Myocyte (in vitro differentiated cells): ENCODE measurements around the gene YDJC. TPM values are rescaled to one million over a fixed set of nuclear protein-coding genes. Genes with fewer than 3 reads are reported as not detected.
"Not testable (repeated sequence)": the region's sequence is repeated elsewhere in the genome, so short reads cannot be mapped to it uniquely, and the experiment has no call there.

ENCODE experiments used
- DNase-seq: peaks from one replicate; pipeline ENCODE4 v3.0.0-alpha.2; 2012; ENCODE audit warnings: low read depth
- total RNA-seq: library from RNA; depleted of rRNA; stranded (reverse); fragments of >200 nt; gene quantifications from 2 replicates; pipeline ENCODE4 v1.2.3, GENCODE V29; 2014

YDJC gene
- total RNA-seq, 1 donor from 2014 or later, result 13.3 TPM

DNA sequence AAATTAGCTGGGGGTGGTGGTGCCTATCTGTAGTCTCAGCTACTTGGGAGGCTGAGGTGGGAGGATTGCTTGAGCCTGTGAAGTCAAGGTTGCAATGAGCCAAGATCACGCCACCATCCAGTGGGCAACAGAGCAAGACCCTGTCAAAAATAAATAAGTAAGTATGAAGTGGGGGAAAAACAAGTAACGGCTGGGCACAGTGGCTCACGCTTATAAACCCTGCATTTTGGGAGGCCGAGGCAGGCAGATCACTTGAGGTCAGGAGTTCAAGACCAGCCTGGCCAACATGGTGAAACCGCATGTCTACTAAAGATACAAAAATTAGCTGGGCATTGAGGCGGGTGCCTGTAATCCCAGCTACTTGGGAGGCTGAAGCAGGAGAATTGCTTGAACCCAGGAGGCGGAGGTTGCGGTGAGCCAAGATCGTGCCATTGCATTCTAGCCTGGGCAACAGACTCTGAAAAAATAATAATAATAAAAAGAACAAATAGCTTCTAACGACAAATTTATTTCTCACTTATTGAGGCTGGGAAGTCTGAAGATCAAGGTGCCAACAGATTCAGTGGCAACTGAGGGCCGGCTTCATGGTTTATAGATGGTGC lies 20.2 kb downstream of the YDJC start:
- not testable (repeated sequence) for DNase-seq

DNA sequence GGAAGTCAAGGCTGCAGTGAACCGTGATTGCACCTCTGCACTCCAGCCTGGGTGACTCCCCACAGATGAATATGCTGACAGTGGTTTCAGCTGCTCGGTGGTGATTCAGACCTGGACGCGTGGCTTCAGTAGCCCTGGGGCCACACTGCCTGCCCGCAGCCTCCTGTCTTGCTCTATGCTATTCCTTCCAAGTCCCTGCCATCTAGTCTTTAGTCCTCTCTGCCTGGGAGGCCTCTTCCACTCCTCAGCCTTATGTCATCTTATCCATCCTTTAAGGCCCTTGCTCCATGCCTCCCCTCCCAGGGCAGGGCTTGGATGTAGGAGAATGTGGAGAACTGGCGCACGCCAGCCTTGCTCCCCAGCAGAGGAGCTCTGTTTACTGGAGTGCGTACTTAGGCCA lies 23.0 kb downstream of the YDJC start:
- DNase-seq, result peak; percentile 29

- DNase-seq, result no peak
Measured at GRCh38 chr22:21605887-21606564, 23.8 kb downstream of the YDJC start.

DNA sequence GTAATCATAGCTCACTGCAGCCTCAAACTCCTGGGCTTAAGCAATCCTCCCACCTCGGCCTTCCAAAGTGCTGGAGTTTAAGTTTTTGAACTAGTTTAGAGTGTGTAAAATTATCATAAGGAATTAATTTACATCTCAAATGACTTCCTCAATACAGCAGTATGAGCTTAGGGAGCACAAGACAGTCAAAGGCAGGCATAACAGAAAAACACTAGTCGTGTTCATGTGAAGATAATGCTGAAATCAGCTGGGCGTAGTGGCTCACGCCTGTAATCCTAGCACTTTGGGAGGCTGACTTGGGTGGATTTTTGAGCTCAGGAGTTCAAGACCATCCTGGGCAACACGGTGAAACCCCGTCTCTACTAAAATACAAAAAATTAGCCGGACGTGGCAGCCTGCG lies 25.8 kb downstream of the YDJC start:
- no peak for DNase-seq

GRCh38 chr22:21602579-21602978 lies 27.2 kb downstream of the YDJC start:
- DNase-seq, result no peak

- no peak for DNase-seq
Measured at GRCh38 chr22:21599053-21599893, 30.5 kb downstream of the YDJC start.

DNA sequence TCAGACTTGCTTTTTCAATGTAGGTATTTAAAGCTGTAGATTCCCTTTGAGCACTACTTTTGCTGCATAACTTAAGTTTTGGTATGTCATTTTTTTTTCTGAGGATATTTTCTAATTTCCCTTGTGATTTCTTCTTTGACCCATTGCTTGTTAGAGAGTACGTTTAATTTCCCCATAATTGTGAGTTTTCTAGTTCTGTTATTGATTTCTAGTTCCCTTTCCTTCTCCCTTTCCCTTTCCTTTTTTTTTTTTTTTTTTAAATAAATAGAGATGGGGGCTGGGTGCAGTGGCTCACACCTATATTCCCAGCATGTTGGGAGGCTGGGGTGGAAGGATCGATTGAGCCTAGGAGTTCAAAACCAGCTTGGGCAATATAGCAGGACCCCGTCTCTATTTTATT lies 31.5 kb downstream of the YDJC start:
- DNase-seq, result no peak

- DNase-seq, result not testable (repeated sequence)
Measured at GRCh38 chr22:21596356-21597135, 33.3 kb downstream of the YDJC start.

GRCh38 chr22:21594865-21595452 lies 34.9 kb downstream of the YDJC start:
- no peak for DNase-seq

- DNase-seq, result peak; percentile 23
Measured at GRCh38 chr22:21593406-21594232, 36.2 kb downstream of the YDJC start.

DNA sequence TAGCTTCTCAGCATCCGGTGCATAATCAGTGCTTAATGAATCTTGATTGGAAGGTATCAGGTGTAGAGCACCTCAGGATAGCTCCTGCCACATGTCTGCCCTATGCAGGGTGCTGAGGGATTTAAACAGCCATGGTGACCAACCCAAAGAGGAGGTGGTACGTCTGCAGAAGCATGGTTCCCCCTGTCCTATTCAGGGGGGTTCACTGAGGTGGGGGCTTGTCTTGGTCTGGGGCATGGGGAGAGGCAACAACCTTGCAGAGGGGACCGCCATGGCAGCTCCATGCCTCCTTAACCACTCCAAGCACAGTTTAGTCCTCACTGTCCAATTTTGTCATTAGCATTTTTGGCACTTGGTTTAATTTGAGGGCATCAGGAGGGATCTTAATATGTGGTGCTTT lies 37.4 kb downstream of the YDJC start:
- no peak for DNase-seq

DNA sequence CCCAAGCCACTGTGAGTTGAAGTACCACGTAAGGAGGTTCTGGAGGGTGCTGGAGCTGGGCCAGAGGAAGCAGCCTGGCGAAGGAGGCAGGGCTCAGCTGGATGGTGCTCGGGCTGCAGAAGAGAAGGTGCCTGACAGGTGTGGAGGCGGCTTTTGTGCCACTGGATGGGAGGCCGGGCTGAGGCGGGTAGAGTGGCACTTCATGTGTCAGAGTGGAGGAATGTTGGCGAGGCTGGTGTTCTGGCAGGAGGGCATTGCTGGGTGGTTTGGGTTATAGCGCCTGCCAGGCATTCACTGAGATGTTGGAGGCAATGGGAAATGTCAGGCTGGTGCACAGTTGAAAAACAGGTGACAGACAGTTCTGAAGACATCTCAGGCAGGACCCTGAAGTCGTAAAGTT lies 38.1 kb downstream of the YDJC start:
- DNase-seq, result peak; percentile 82

DNA sequence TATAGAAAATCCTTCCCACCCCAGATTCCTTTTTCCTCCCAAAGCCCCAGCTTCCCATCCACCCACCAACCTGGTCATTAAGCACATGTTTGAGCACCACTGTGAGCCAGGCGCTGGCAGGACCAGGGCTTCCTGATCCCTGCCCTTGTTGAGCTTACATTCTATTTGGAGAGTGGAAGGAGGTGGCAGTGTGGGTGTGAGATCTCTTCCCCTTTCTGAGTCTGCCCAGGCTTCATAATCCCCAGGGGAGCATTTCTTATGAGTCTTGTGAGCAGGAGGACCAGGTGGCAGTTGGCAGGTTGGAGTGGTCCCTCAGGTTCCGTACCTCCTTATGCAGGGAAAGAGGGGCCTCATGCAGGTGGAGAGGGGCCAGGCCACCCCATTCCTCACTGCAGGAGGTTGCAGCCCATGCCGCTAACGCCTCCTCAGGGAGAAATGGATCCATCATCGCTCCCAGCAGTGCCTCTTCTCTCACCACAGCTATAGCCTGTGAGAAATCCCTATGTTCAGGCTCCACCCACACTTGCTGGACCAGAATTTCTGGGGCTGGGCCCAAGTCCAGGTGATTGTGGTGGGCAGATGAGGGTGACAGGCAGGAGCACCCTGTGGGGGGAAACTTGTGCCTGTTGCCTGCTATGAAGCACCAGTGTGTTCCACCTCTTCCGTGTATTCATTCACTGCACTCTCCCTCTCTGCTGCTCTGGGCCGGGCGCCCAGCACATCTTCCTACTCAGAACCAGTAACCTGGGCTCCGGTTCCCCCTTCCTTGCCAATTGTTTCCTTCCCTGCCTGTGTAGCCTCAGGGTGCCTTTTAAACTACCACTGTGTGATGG lies 38.8 kb downstream of the YDJC start:
- DNase-seq, result no peak

- peak; percentile 44 for DNase-seq
Measured at GRCh38 chr22:21589396-21589795, 40.4 kb downstream of the YDJC start.

GRCh38 chr22:21587803-21588611 lies 41.8 kb downstream of the YDJC start:
- peak; percentile 83 for DNase-seq

DNA sequence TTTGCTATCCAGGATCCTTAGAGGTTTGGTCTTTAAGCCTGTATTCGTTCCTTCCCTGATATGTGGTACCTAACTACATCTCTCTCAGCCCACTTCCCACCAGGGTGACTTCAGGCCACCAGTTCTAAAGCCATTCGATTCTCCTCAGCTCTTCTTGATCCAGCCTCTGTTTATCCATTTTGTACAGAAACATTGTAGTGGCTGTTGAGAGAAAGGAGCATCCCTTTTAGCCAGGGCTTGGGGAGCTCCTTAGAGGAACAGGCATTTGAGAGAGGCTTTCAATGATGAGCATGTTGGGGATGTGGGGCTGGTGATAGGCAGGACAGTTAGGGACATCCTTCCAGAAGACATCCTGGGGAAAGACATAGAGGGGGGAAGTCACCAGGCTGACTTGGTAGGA lies 44.4 kb downstream of the YDJC start:
- DNase-seq, result no peak

- DNase-seq, result peak; percentile 28
Measured at GRCh38 chr22:21582801-21583740, 46.8 kb downstream of the YDJC start.
